Measurements from ENCODE around the gene PAK6. TPM values are rescaled to one million over a fixed set of nuclear protein-coding genes. Genes with fewer than 3 reads are reported as not detected.

The PAK6 gene
- total and polyA plus RNA-seq, 9 of the 15 experiments (the other 6 are each of a cell fraction or from before 2014, with no cell fraction given) = 0.03 to 0.74 (median 0.16) TPM; not detected in 2

- no peak for TF ChIP-seq LEF1 (IDR thresholded peaks at IDR 0.05)
- TF ChIP-seq, protein P1, sequence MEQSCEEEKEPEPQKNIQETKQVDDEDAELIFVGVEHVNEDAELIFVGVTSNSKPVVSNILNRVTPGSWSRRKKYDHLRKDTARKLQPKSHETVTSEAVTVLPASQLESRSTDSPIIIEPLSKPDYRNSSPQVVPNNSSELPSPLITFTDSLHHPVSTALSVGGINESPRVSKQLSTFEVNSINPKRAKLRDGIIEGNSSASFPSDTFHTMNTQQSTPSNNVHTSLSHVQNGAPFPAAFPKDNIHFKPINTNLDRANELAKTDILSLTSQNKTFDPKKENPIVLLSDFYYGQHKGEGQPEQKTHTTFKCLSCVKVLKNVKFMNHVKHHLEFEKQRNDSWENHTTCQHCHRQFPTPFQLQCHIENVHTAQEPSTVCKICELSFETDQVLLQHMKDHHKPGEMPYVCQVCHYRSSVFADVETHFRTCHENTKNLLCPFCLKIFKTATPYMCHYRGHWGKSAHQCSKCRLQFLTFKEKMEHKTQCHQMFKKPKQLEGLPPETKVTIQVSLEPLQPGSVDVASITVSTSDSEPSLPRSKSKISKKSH (CRISPR knock-in tag; IDR thresholded peaks at IDR 0.05) = no peak
- no peak for TF ChIP-seq ZNF140 (CRISPR knock-in tag; IDR thresholded peaks at IDR 0.05)
- no peak for TF ChIP-seq FOXA3 (CRISPR knock-in tag; conservative IDR thresholded peaks at IDR 0.05 in 1 of 2, IDR thresholded peaks at IDR 0.05 in 1 of 2)
- TF ChIP-seq, protein P2, sequence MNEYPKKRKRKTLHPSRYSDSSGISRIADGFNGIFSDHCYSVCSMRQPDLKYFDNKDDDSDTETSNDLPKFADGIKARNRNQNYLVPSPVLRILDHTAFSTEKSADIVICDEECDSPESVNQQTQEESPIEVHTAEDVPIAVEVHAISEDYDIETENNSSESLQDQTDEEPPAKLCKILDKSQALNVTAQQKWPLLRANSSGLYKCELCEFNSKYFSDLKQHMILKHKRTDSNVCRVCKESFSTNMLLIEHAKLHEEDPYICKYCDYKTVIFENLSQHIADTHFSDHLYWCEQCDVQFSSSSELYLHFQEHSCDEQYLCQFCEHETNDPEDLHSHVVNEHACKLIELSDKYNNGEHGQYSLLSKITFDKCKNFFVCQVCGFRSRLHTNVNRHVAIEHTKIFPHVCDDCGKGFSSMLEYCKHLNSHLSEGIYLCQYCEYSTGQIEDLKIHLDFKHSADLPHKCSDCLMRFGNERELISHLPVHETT (CRISPR knock-in tag; conservative IDR thresholded peaks at IDR 0.05 in 1 of 2, IDR thresholded peaks at IDR 0.05 in 1 of 2) = no peak
- no peak for TF ChIP-seq KDM5B (IDR thresholded peaks at IDR 0.05; ENCODE audit: insufficient replicate concordance, low read depth, low read length)
- TF ChIP-seq ASH1L (IDR thresholded peaks at IDR 0.05; ENCODE audit: borderline replicate concordance, low read depth, partially characterized antibody) = no peak
- TF ChIP-seq, protein P3, sequence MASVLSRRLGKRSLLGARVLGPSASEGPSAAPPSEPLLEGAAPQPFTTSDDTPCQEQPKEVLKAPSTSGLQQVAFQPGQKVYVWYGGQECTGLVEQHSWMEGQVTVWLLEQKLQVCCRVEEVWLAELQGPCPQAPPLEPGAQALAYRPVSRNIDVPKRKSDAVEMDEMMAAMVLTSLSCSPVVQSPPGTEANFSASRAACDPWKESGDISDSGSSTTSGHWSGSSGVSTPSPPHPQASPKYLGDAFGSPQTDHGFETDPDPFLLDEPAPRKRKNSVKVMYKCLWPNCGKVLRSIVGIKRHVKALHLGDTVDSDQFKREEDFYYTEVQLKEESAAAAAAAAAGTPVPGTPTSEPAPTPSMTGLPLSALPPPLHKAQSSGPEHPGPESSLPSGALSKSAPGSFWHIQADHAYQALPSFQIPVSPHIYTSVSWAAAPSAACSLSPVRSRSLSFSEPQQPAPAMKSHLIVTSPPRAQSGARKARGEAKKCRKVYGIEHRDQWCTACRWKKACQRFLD (CRISPR knock-in tag; IDR thresholded peaks at IDR 0.05) = no peak
- no peak for TF ChIP-seq CBFA2T3 (IDR thresholded peaks at IDR 0.05)
- TF ChIP-seq, protein P4, sequence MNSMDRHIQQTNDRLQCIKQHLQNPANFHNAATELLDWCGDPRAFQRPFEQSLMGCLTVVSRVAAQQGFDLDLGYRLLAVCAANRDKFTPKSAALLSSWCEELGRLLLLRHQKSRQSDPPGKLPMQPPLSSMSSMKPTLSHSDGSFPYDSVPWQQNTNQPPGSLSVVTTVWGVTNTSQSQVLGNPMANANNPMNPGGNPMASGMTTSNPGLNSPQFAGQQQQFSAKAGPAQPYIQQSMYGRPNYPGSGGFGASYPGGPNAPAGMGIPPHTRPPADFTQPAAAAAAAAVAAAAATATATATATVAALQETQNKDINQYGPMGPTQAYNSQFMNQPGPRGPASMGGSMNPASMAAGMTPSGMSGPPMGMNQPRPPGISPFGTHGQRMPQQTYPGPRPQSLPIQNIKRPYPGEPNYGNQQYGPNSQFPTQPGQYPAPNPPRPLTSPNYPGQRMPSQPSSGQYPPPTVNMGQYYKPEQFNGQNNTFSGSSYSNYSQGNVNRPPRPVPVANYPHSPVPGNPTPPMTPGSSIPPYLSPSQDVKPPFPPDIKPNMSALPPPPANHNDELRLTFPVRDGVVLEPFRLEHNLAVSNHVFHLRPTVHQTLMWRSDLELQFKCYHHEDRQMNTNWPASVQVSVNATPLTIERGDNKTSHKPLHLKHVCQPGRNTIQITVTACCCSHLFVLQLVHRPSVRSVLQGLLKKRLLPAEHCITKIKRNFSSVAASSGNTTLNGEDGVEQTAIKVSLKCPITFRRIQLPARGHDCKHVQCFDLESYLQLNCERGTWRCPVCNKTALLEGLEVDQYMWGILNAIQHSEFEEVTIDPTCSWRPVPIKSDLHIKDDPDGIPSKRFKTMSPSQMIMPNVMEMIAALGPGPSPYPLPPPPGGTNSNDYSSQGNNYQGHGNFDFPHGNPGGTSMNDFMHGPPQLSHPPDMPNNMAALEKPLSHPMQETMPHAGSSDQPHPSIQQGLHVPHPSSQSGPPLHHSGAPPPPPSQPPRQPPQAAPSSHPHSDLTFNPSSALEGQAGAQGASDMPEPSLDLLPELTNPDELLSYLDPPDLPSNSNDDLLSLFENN (IDR thresholded peaks at IDR 0.05; ENCODE audit: low read depth in 2 of 2, low read length in 2 of 2) = no peak
- TF ChIP-seq, protein P5, sequence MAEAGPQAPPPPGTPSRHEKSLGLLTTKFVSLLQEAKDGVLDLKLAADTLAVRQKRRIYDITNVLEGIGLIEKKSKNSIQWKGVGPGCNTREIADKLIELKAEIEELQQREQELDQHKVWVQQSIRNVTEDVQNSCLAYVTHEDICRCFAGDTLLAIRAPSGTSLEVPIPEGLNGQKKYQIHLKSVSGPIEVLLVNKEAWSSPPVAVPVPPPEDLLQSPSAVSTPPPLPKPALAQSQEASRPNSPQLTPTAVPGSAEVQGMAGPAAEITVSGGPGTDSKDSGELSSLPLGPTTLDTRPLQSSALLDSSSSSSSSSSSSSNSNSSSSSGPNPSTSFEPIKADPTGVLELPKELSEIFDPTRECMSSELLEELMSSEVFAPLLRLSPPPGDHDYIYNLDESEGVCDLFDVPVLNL (CRISPR knock-in tag; IDR thresholded peaks at IDR 0.05; ENCODE audit: low read depth) = no peak
- no peak for TF ChIP-seq POLR2G (IDR thresholded peaks at IDR 0.05; ENCODE audit: low read depth, low read length)
- TF ChIP-seq MECOM (CRISPR knock-in tag; IDR thresholded peaks at IDR 0.05) = no peak
- no peak for TF ChIP-seq PCBP2 (IDR thresholded peaks at IDR 0.05; ENCODE audit: low read depth, low read length, poor library complexity, severe bottlenecking)
- no peak for TF ChIP-seq MXI1 (IDR thresholded peaks at IDR 0.05; ENCODE audit: low read depth, low read length)
These were observed 71.4 kb downstream of the PAK6 start (continued) for GRCh38 chr15:40310001-40310959.

Data from K562 (cell line).